GM20000 (cell line): ENCODE data around the gene SLC25A13.

Experiments used
- DNase-seq: peaks from one replicate; pipeline ENCODE4 v3.0.0; 2012; ENCODE audit warnings: low spot score
- CTCF ChIP-seq: IDR thresholded peaks from 2 replicates; pipeline ENCODE4 v1.5.1; 2012; ENCODE audit warnings: mild to moderate bottlenecking, control low read depth; ENCODE audit errors: extremely low read depth, missing control alignments

SLC25A13 gene

GRCh38 chr7:96322373-96322695 lies 436 bp upstream of the SLC25A13 start:
- DNase-seq, result no peak

GRCh38 chr7:96321031-96321657 lies 754 bp downstream of the SLC25A13 start:
- peak; percentile 75 for DNase-seq
- no peak for TF ChIP-seq CTCF

More at GRCh38 chr7:96322373-96322695, 436 bp upstream of the SLC25A13 start:
- no peak for TF ChIP-seq CTCF

- DNase-seq, result peak; percentile 46
- no peak for TF ChIP-seq CTCF
Observed at GRCh38 chr7:96320442-96320841, 1.5 kb downstream of the SLC25A13 start.

- DNase-seq, result no peak
- no peak for TF ChIP-seq CTCF
Observed at GRCh38 chr7:96319439-96319838, 2.5 kb downstream of the SLC25A13 start.

- no peak for DNase-seq
- TF ChIP-seq CTCF, result no peak
Observed at GRCh38 chr7:96316949-96317348, 4.9 kb downstream of the SLC25A13 start.

GRCh38 chr7:96315125-96315512 lies 6.8 kb downstream of the SLC25A13 start:
- no peak for DNase-seq
- TF ChIP-seq CTCF, result no peak

- DNase-seq, result no peak
- no peak for TF ChIP-seq CTCF
Observed at GRCh38 chr7:96314402-96315124, 7.3 kb downstream of the SLC25A13 start.
